Measurements from ENCODE around the gene THOC6.
"Not testable (repeated sequence)": the region's sequence is repeated elsewhere in the genome, so short reads cannot be mapped to it uniquely, and the experiment has no call there.

The THOC6 gene

DNA sequence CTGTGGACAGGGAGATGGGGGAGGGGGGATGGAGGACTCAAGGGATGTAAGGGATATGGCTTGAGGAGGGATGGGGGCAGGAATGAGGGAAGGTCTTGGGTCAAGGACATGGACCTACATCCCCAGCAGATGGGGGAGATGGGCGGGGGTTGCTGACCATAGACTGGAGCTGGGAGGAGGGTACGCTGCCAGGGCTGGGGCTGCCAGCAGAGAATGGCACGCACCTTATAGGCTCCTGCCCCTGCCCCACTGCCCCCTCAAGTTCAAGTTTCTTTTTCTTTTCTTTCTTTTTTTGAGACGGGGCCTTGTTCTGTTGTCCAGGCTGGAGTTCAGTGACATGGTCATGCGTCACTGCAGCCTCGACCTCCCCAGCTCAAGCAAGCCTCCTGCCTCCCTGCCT, 52.1 kb downstream of the THOC6 start:
- DNase-seq: not testable (repeated sequence)

DNA sequence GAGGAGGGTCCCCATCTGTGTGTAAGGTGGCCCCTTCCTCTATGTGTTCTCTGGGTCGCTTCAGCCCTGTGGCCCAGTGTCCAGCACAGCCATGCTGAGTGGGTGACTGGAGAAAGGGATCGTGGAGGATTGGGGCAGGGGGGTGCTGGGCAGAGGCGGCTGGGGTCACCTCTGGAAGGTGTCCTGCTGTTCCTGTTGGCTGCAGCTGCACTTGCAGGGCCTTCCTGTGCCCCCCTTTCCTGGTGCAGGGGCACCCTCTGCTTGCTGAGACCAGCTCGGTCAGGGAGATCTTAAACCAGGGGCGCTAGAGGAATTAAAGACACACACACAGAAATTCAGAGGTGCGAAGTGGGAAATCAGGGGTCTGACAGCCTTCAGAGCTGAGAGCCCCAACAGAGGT, 52.7 kb downstream of the THOC6 start:
- DNase-seq: no peak

Measured in CD4-positive, alpha-beta T cell treated with Interleukin-10 for 1 hour (primary cell).